ENCODE measurements around the gene TNNI3K. TPM values are rescaled to one million over a fixed set of nuclear protein-coding genes. Genes with fewer than 3 reads are reported as not detected.

Gene TNNI3K
- total RNA-seq, 4 donors from 2014 or later = 0.19 TPM; not detected in 3

- intact Hi-C loops (cut with DNase I) = no loop called here
- no peak overlapping the region for H3K4me3 ChIP-seq
- no peak overlapping the region for H3K27ac ChIP-seq
- no peaks in the 10 kb centered on the region for H3K9me3 ChIP-seq
- DNase-seq = no peak
- 70 to 84% methylated on average over 2 of the region's 2 CpGs for WGBS, 2 donors
- TF ChIP-seq CTCF (IDR thresholded peaks at IDR 0.05) (no peak), POLR2A (IDR thresholded peaks at IDR 0.05) (no peak)
- no peaks in the 10 kb centered on the region for H3K36me3 ChIP-seq
- H3K27me3 ChIP-seq = no peaks in the 10 kb centered on the region
- no peaks in the 10 kb centered on the region for H3K4me1 ChIP-seq
These were observed 288.8 kb downstream of the TNNI3K start for GRCh38 chr1:74523873-74524480.

GRCh38 chr1:74526708-74527107 is 291.5 kb downstream of the TNNI3K start:
- H3K4me3 ChIP-seq = no peak overlapping the region
- intact Hi-C loops (cut with DNase I) = no loop called here
- no peaks in the 10 kb centered on the region for H3K4me1 ChIP-seq
- no peaks in the 10 kb centered on the region for H3K9me3 ChIP-seq
- no peaks in the 10 kb centered on the region for H3K36me3 ChIP-seq
- TF ChIP-seq POLR2A (IDR thresholded peaks at IDR 0.05) (no peak), CTCF (IDR thresholded peaks at IDR 0.05) (no peak)
- 31 to 32% methylated on average over 2 of the region's 2 CpGs for WGBS, 2 donors
- DNase-seq = no peak
- H3K27ac ChIP-seq = no peak overlapping the region
- no peaks in the 10 kb centered on the region for H3K27me3 ChIP-seq

GRCh38 chr1:74528123-74528522 is 292.9 kb downstream of the TNNI3K start:
- H3K27me3 ChIP-seq = no peaks in the 10 kb centered on the region
- no peak overlapping the region for H3K4me3 ChIP-seq
- no peaks in the 10 kb centered on the region for H3K4me1 ChIP-seq
- no peaks in the 10 kb centered on the region for H3K36me3 ChIP-seq
- no peak for TF ChIP-seq POLR2A (IDR thresholded peaks at IDR 0.05)
- TF ChIP-seq CTCF (IDR thresholded peaks at IDR 0.05) = no peak
- H3K9me3 ChIP-seq = no peaks in the 10 kb centered on the region
- WGBS, 2 donors = 71 to 83% methylated on average over 4 of the region's 4 CpGs
- H3K27ac ChIP-seq = no peak overlapping the region
- DNase-seq = no peak
- intact Hi-C loops (cut with DNase I) = no loop called here

- Histone ChIP-seq H3K36me3 (no peaks in the 10 kb centered on the region), H3K4me3 (no peak overlapping the region), H3K4me1 (no peaks in the 10 kb centered on the region), H3K27ac (no peak overlapping the region), H3K9me3 (no peaks in the 10 kb centered on the region), H3K27me3 (no peaks in the 10 kb centered on the region)
- DNase-seq = no peak
- intact Hi-C loops (cut with DNase I) = no loop called here
- TF ChIP-seq CTCF (IDR thresholded peaks at IDR 0.05) (no peak), POLR2A (IDR thresholded peaks at IDR 0.05) (no peak)
These were observed 295.7 kb downstream of the TNNI3K start for GRCh38 chr1:74530892-74531291.

GRCh38 chr1:74531796-74532195 is 296.6 kb downstream of the TNNI3K start:
- Histone ChIP-seq H3K27me3 (no peaks in the 10 kb centered on the region), H3K4me1 (no peaks in the 10 kb centered on the region), H3K9me3 (no peaks in the 10 kb centered on the region), H3K4me3 (no peak overlapping the region), H3K36me3 (no peaks in the 10 kb centered on the region), H3K27ac (no peak overlapping the region)
- no peak for DNase-seq
- 25 to 36% methylated on average over 1 of the region's 1 CpG for WGBS, 2 donors
- no peak for TF ChIP-seq CTCF (IDR thresholded peaks at IDR 0.05)
- no peak for TF ChIP-seq POLR2A (IDR thresholded peaks at IDR 0.05)
- intact Hi-C loops (cut with DNase I) = no loop called here
